Measurements from ENCODE around the gene PARM1.

PARM1 gene

GRCh38 chr4:75030649-75031235 lies 97.8 kb downstream of the PARM1 start:
- DNase-seq (ENCODE audit: low spot score), result no peak
- TF ChIP-seq CTCF (IDR thresholded peaks at IDR 0.05; ENCODE audit: extremely low read depth, insufficient read depth, missing control alignments), result no peak
- in situ Hi-C loops (cut with MboI; ENCODE audit: low pct_unique_long_range_greater_than_20kb, low sequenced_read_pairs, unreplicated experiment), result no loop called here

GRCh38 chr4:75031775-75032174 lies 98.9 kb downstream of the PARM1 start:
- TF ChIP-seq CTCF (IDR thresholded peaks at IDR 0.05; ENCODE audit: extremely low read depth, insufficient read depth, missing control alignments), result no peak
- in situ Hi-C loops (cut with MboI; ENCODE audit: low pct_unique_long_range_greater_than_20kb, low sequenced_read_pairs, unreplicated experiment), result no loop called here
- no peak for DNase-seq (ENCODE audit: low spot score)

- in situ Hi-C loops (cut with MboI; ENCODE audit: low pct_unique_long_range_greater_than_20kb, low sequenced_read_pairs, unreplicated experiment), result no loop called here
- DNase-seq (ENCODE audit: low spot score), result no peak
- TF ChIP-seq CTCF (IDR thresholded peaks at IDR 0.05; ENCODE audit: extremely low read depth, insufficient read depth, missing control alignments), result no peak
Observed at GRCh38 chr4:75034523-75034922, 101.6 kb downstream of the PARM1 start.

GRCh38 chr4:75035321-75035720 lies 102.4 kb downstream of the PARM1 start:
- in situ Hi-C loops (cut with MboI; ENCODE audit: low pct_unique_long_range_greater_than_20kb, low sequenced_read_pairs, unreplicated experiment), result no loop called here
- DNase-seq (ENCODE audit: low spot score), result no peak
- no peak for TF ChIP-seq CTCF (IDR thresholded peaks at IDR 0.05; ENCODE audit: extremely low read depth, insufficient read depth, missing control alignments)

GRCh38 chr4:75036046-75036830 lies 103.3 kb downstream of the PARM1 start:
- no peak for TF ChIP-seq CTCF (IDR thresholded peaks at IDR 0.05; ENCODE audit: extremely low read depth, insufficient read depth, missing control alignments)
- DNase-seq (ENCODE audit: low spot score), result no peak
- in situ Hi-C loops (cut with MboI; ENCODE audit: low pct_unique_long_range_greater_than_20kb, low sequenced_read_pairs, unreplicated experiment), result no loop called here

- no peak for DNase-seq (ENCODE audit: low spot score)
- no peak for TF ChIP-seq CTCF (IDR thresholded peaks at IDR 0.05; ENCODE audit: extremely low read depth, insufficient read depth, missing control alignments)
- in situ Hi-C loops (cut with MboI; ENCODE audit: low pct_unique_long_range_greater_than_20kb, low sequenced_read_pairs, unreplicated experiment), result no loop called here
Observed at GRCh38 chr4:75037252-75037651, 104.3 kb downstream of the PARM1 start.
